Upper lobe of right lung (tissue), 1 donor: ENCODE data around the gene DMAC2. TPM values are rescaled to one million over a fixed set of nuclear protein-coding genes. Genes with fewer than 3 reads are reported as not detected.
A peak's percentile ranks its signal among the peaks of the same experiment; 100 is the strongest.

Experiments
- ATAC-seq: fragments of 200-7000 bp; cut with Tn5 transposase; one replicate; pipeline ENCODE4 v1.9.1; 2020; ENCODE audit warnings: mild to moderate bottlenecking, moderate library complexity
- DNase-seq: peaks from one replicate; pipeline ENCODE4 v3.0.0-alpha.2; 2020
- H3K27ac ChIP-seq: fragments of 200-600 bp; one replicate; pipeline ENCODE4 v1.8.0; 2022
- H3K27me3 ChIP-seq: fragments of 200-600 bp; one replicate; pipeline ENCODE4 v1.8.0; 2022; ENCODE audit warnings: mild to moderate bottlenecking
- H3K36me3 ChIP-seq: fragments of 200-600 bp; one replicate; pipeline ENCODE4 v1.8.0; 2022
- H3K4me1 ChIP-seq: fragments of 200-600 bp; one replicate; pipeline ENCODE4 v1.8.0; 2022
- H3K4me3 ChIP-seq: fragments of 200-600 bp; one replicate; pipeline ENCODE4 v1.8.0; 2022; ENCODE audit warnings: mild to moderate bottlenecking
- H3K9me3 ChIP-seq: fragments of 200-600 bp; one replicate; pipeline ENCODE4 v1.8.0; 2022
- intact Hi-C: fragments of 100-400 bp; cut with DNase I; formaldehyde crosslinking; loops from one replicate; pipeline ENCODE4 v1.11.0; 2022
- total RNA-seq: library from RNA; stranded (reverse); fragmentation: NEBNext Ultra II Directional; extraction: Animal tissue kit (Norgen Biotek cat#: 25700); gene quantifications from one replicate; pipeline ENCODE4 v1.2.1, GENCODE V29; 2021
- TF ChIP-seq, protein P1 (sequence below): fragments of 200-600 bp; IDR thresholded peaks from one replicate; pipeline ENCODE4 v1.8.0; 2022; ENCODE audit warnings: antibody characterized with exemption
- donor health status: DM: no; HTN: yes; CAD: no; lungs with severe emphysema.

The DMAC2 gene
- total RNA-seq, 1 donor from 2014 or later, result 54.9 TPM

DNA sequence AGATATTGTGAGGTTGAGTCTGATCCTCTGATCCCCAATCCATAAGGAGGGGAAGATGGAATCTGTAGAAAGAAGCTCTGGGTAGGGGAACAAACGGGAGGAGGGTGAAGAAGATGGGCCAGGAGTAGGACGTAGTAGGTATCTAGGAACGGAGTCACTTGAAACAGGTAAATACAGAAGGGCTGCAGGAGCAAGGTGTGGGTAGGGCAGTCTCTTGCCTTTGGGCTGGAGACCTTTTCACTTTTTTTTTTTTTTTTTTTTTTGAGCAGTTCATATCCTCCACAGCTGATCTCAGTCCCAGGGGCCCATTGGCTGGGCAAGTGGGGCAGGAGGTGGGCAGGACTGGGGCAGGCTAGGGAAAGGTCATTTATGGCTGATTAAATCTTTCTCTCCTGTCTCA, 40.6 kb downstream of the DMAC2 start:
- Histone ChIP-seq H3K27ac (no peak overlapping the region), H3K36me3 (peaks cover 11% of the 10 kb centered on the region), H3K9me3 (no peaks in the 10 kb centered on the region), H3K27me3 (no peaks in the 10 kb centered on the region), H3K4me1 (peaks cover 19% of the 10 kb centered on the region), H3K4me3 (peak overlapping the region; percentile 76)
- intact Hi-C loops, result no loop called here
- DNase-seq (no peak), ATAC-seq (no peak)
- TF ChIP-seq, protein P1, sequence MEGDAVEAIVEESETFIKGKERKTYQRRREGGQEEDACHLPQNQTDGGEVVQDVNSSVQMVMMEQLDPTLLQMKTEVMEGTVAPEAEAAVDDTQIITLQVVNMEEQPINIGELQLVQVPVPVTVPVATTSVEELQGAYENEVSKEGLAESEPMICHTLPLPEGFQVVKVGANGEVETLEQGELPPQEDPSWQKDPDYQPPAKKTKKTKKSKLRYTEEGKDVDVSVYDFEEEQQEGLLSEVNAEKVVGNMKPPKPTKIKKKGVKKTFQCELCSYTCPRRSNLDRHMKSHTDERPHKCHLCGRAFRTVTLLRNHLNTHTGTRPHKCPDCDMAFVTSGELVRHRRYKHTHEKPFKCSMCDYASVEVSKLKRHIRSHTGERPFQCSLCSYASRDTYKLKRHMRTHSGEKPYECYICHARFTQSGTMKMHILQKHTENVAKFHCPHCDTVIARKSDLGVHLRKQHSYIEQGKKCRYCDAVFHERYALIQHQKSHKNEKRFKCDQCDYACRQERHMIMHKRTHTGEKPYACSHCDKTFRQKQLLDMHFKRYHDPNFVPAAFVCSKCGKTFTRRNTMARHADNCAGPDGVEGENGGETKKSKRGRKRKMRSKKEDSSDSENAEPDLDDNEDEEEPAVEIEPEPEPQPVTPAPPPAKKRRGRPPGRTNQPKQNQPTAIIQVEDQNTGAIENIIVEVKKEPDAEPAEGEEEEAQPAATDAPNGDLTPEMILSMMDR, result no peak

DNA sequence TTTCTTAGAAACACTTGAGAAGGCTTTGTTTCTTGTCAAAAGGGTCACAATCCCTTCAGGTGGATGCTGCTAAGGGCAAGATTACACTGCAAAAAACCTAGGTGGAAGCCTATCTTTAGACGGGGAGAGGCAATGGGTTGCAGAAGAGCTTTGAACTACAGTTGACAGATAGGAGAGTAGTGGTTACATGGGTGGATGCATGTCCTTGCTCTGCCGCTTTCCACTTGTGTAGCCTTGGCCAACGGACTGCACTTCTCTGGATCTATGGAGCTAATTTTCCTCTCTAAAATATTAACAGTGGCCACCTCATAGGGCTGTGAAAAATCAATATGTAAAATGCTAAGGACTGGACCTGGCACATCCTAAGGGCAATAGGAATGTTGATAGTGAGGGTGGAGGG, 41.1 kb downstream of the DMAC2 start:
- Histone ChIP-seq H3K27ac (peak overlapping the region; percentile 96), H3K9me3 (no peaks in the 10 kb centered on the region), H3K36me3 (peaks cover 8% of the 10 kb centered on the region), H3K27me3 (no peaks in the 10 kb centered on the region), H3K4me1 (peaks cover 19% of the 10 kb centered on the region), H3K4me3 (peak overlapping the region; percentile 76)
- DNase-seq, result no peak
- intact Hi-C loops, result no loop called here
- no peak for ATAC-seq
- TF ChIP-seq, protein P1, result no peak

DNA sequence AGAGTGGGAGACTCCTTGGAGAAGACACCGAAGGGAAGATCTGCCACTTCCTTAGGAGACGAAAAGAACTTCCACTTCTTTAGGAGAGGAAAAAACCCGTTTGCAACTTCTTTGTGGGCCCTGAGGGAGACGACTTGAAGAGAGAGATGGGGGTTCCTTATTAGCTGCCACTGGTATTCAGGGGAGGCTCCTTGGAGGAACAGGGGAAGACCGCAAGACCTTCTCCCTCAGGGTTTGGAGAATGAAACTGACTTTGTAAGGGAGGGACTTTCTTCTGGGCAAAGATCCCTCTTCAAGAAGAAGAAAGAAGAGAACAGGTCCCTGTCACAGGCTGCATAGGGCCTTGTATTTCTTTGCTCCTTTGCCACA, 41.7 kb downstream of the DMAC2 start:
- TF ChIP-seq, protein P1, result no peak
- intact Hi-C loops, result no loop called here
- Histone ChIP-seq H3K4me3 (peak overlapping the region; percentile 76), H3K36me3 (peaks cover 2% of the 10 kb centered on the region), H3K27me3 (no peaks in the 10 kb centered on the region), H3K4me1 (peaks cover 19% of the 10 kb centered on the region), H3K27ac (peak overlapping the region; percentile 96), H3K9me3 (no peaks in the 10 kb centered on the region)
- ATAC-seq, result no peak
- DNase-seq, result no peak

DNA sequence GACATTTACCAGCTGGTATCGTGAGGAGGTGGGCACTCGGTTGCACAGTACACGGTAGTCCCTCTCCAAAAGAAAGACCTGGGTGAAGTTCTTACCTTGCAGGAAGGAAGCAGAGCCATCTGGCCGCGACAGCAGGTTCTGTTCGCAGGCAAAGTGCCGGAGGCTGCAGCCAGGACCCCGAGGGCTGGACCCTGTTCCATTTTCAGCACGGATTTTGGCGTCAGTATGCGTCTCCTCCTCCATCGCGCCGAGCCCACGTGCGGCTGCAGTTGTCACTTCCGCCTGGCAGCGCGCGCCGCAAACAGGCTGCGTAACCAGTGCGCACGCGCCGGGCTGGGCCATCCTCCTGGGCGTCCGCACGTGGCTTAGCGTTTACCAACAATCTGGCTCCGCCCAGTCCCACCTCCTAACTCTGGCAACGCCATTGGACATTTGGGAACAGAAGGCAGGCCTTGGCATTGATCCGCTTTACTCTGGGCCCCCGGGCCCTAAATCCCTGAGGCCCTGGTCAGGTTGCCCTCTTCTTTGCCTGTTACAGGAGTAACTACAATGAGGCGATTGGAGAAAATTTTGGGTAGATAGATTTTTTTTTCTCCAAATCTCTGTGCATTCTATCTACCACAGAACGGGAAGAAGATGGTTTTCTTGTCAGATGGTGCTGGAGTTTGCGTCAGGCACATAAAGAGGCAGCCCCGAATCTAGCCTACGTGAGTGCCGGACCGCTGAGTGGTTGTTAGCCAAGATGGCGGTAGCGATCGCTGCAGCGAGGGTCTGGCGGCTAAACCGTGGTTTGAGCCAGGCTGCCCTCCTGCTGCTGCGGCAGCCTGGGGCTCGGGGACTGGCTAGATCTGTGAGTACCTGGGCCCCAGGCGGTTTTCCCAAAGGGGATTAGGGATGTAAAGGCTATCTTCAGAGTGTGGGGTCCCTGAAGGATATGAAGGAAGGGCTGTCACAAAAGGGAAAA, 42.3 kb downstream of the DMAC2 start, which contains the start of the genes BCKDHA and EXOSC5:
Gene BCKDHA (plus strand): TSS at position 733 of the 964 bp plus-strand sequence. CDS start 10 bp downstream, at position 743.
Gene EXOSC5 (minus strand): TSS at position 274 of the 964 bp plus-strand sequence. CDS start 31 bp downstream, at position 243.
- no peaks in the 10 kb centered on the region for H3K9me3 ChIP-seq
- DNase-seq (peak; percentile 99), ATAC-seq (peak; percentile 99)
- H3K27ac ChIP-seq, result peak within 1 kb of the TSS; percentile 96
- no peaks in the 10 kb centered on the region for H3K36me3 ChIP-seq
- no peaks in the 10 kb centered on the region for H3K27me3 ChIP-seq
- intact Hi-C loops, result no loop called here
- peaks cover 19% of the 10 kb centered on the region for H3K4me1 ChIP-seq
- peak within 1 kb of the TSS; percentile 76 for H3K4me3 ChIP-seq
- TF ChIP-seq, protein P1, result no peak

DNA sequence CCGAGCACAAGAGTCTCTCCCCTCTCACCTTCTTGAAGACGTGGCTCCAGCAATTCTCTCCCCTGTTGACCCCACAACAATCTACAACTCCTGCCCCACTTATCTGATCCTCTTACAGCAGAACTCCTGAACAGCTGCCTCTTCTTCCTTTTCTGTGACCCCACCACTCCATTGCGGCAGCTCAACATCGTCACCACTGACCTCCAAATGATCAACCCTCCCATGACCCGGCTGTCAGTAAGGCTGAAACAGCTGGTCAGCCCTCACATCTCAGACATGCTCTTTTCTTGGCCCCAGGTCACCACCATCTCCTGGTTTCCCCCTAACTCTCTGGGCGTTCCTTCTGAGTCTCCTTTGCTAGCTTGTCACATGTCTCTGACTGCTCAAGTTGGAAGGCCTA, 44.4 kb downstream of the DMAC2 start:
- ATAC-seq (no peak), DNase-seq (no peak)
- no peaks in the 10 kb centered on the region for H3K9me3 ChIP-seq
- peaks cover 16% of the 10 kb centered on the region for H3K36me3 ChIP-seq
- H3K27ac ChIP-seq, result no peak overlapping the region
- H3K4me3 ChIP-seq, result no peak overlapping the region
- intact Hi-C loops, result no loop called here
- TF ChIP-seq, protein P1, result no peak
- no peaks in the 10 kb centered on the region for H3K27me3 ChIP-seq
- peaks cover 19% of the 10 kb centered on the region for H3K4me1 ChIP-seq
